ENCODE measurements around the gene ABCA9. TPM values are rescaled to one million over a fixed set of nuclear protein-coding genes. Genes with fewer than 3 reads are reported as not detected.
"Not testable (repeated sequence)": the region's sequence is repeated elsewhere in the genome, so short reads cannot be mapped to it uniquely, and the experiment has no call there.

ABCA9 gene
- total RNA-seq, 4 donors from 2014 or later: 5.8 to 23.8 (median 13.9) TPM

GRCh38 chr17:68972119-68972704 is 88.5 kb downstream of the ABCA9 start:
- TF ChIP-seq CTCF (IDR thresholded peaks at IDR 0.05): peak in 4 of 5 experiments; percentile 22 to 48 (median 39)
- no peak for TF ChIP-seq POLR2AphosphoS5 (IDR thresholded peaks at IDR 0.05)
- no peak for TF ChIP-seq POLR2A (IDR thresholded peaks at IDR 0.05)
- intact Hi-C loops (cut with DNase I; ENCODE audit: low total_unique reads) (no loop called here), in situ Hi-C loops (cut with MboI; ENCODE audit: low pct_ligation_motif_present in 1 of 4, low pct_unique_long_range_greater_than_20kb in 1 of 4, low sequenced_read_pairs in 3 of 4) (loop anchor here in 3 of 4 donors (10.0 kb wide), 3 partner anchors 57 to 197 kb away; no protein-coding TSS in a partner anchor)
- no peak overlapping the region for H3K4me3 ChIP-seq
- H3K4me1 ChIP-seq: no peaks in the 10 kb centered on the region
- H3K36me3 ChIP-seq: no peaks in the 10 kb centered on the region
- no peak for DNase-seq
- no peak overlapping the region for H3K27ac ChIP-seq
- no peaks in the 10 kb centered on the region for H3K9me3 ChIP-seq
- H3K27me3 ChIP-seq: no peaks in the 10 kb centered on the region
- 43 to 60% methylated on average over 4 of the region's 4 CpGs for WGBS, 2 donors (ENCODE audit: low coverage in 1 of 2)

DNA sequence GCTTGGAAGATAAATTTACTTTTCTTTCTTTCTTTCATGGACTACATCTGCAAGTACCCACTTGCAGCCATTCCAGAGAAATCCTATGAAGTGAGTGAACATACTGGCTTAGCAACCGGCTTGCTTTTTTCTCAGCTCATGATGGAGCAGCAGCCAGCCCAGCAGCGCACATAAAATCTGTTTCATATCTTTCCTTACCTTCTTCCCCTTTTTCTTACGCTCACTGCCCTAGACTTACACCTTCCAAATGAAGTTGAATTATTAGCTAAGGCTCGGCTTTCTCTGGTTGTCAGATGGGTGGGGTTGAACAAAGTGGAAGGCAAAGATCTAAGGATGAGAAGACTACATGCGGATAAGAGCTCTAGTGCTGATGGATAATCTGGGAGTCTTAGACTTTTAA is 91.6 kb downstream of the ABCA9 start:
- Histone ChIP-seq H3K4me1 (no peaks in the 10 kb centered on the region), H3K36me3 (no peaks in the 10 kb centered on the region), H3K27me3 (no peaks in the 10 kb centered on the region), H3K9me3 (no peaks in the 10 kb centered on the region), H3K4me3 (no peak overlapping the region), H3K27ac (no peak overlapping the region)
- no peak for DNase-seq
- intact Hi-C loops (cut with DNase I; ENCODE audit: low total_unique reads): no loop called here
- WGBS, 2 donors (ENCODE audit: low coverage in 1 of 2): 72 to 80% methylated on average over 5 of the region's 5 CpGs
- TF ChIP-seq CTCF (IDR thresholded peaks at IDR 0.05) (no peak), POLR2AphosphoS5 (IDR thresholded peaks at IDR 0.05) (no peak), EP300 (IDR thresholded peaks at IDR 0.05; ENCODE audit: low read depth) (no peak), POLR2A (IDR thresholded peaks at IDR 0.05) (no peak)
- in situ Hi-C loops (cut with MboI; ENCODE audit: low pct_ligation_motif_present in 1 of 4, low pct_unique_long_range_greater_than_20kb in 1 of 4, low sequenced_read_pairs in 3 of 4): no loop called here

- DNase-seq: no peak
- Histone ChIP-seq H3K36me3 (no peaks in the 10 kb centered on the region), H3K27ac (no peak overlapping the region), H3K27me3 (no peaks in the 10 kb centered on the region), H3K4me1 (no peaks in the 10 kb centered on the region), H3K9me3 (no peaks in the 10 kb centered on the region), H3K4me3 (no peak overlapping the region)
- intact Hi-C loops (cut with DNase I; ENCODE audit: low total_unique reads) (no loop called here), in situ Hi-C loops (cut with MboI; ENCODE audit: low pct_ligation_motif_present in 1 of 4, low pct_unique_long_range_greater_than_20kb in 1 of 4, low sequenced_read_pairs in 3 of 4) (no loop called here)
- TF ChIP-seq CTCF (IDR thresholded peaks at IDR 0.05) (no peak), POLR2A (IDR thresholded peaks at IDR 0.05) (no peak), EP300 (IDR thresholded peaks at IDR 0.05; ENCODE audit: low read depth) (no peak), POLR2AphosphoS5 (IDR thresholded peaks at IDR 0.05) (no peak)
- 74 to 86% methylated on average over 2 to 4 of the region's 4 CpGs for WGBS, 2 donors (ENCODE audit: low coverage in 1 of 2)
Measured at GRCh38 chr17:68963958-68964357, 96.8 kb downstream of the ABCA9 start.

- H3K36me3 ChIP-seq: no peaks in the 10 kb centered on the region
- no peak for DNase-seq
- H3K27me3 ChIP-seq: no peaks in the 10 kb centered on the region
- H3K27ac ChIP-seq: no peak overlapping the region
- H3K4me3 ChIP-seq: no peak overlapping the region
- TF ChIP-seq POLR2A (IDR thresholded peaks at IDR 0.05) (no peak), CTCF (IDR thresholded peaks at IDR 0.05) (no peak), POLR2AphosphoS5 (IDR thresholded peaks at IDR 0.05) (no peak), EP300 (IDR thresholded peaks at IDR 0.05; ENCODE audit: low read depth) (no peak)
- H3K4me1 ChIP-seq: no peaks in the 10 kb centered on the region
- H3K9me3 ChIP-seq: no peaks in the 10 kb centered on the region
- intact Hi-C loops (cut with DNase I; ENCODE audit: low total_unique reads): no loop called here
- in situ Hi-C loops (cut with MboI; ENCODE audit: low pct_ligation_motif_present in 1 of 4, low pct_unique_long_range_greater_than_20kb in 1 of 4, low sequenced_read_pairs in 3 of 4): no loop called here
- WGBS, 2 donors (ENCODE audit: low coverage in 1 of 2): 66 to 69% methylated on average over 4 to 9 of the region's 9 CpGs
Measured at GRCh38 chr17:68961214-68961882, 99.4 kb downstream of the ABCA9 start.

- DNase-seq; H3K27ac ChIP-seq; H3K27me3 ChIP-seq; H3K4me3 ChIP-seq; H3K4me1 ChIP-seq; in situ Hi-C loops (cut with MboI; ENCODE audit: low pct_ligation_motif_present in 1 of 4, low pct_unique_long_range_greater_than_20kb in 1 of 4, low sequenced_read_pairs in 3 of 4); H3K9me3 ChIP-seq; H3K36me3 ChIP-seq; intact Hi-C loops (cut with DNase I; ENCODE audit: low total_unique reads): not testable (repeated sequence)
- WGBS, 2 donors (ENCODE audit: low coverage in 1 of 2): 80 to 98% methylated on average over 2 of the region's 2 CpGs
Measured at GRCh38 chr17:68959117-68959516, 101.6 kb downstream of the ABCA9 start.

All from transverse colon (tissue), 4 donors.